ENCODE data around the gene ETFRF1.

ETFRF1 gene

DNA sequence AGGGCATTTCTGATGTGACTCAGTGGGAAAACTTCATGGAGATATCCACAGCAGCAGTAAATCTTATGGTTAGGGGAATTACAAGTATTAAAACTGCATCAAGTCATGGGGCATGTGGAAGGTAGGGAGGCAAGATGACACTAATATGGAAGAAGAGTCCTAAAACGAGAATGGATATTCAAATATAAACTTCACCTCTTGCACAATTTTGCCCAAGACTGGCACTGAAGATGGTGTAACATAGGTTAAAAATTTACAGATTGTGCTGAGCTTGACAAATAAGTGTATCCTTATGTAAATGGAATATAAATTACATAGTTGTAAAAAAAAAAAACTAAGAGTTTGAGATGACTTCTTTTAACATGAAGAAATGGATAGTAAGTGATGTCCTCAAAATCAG, 12.8 kb downstream of the ETFRF1 start:
- no peak for DNase-seq
- H2BK12ac ChIP-seq (ENCODE audit: low read length in 2 of 2) = no peak overlapping the region
- no peak overlapping the region for H4K91ac ChIP-seq (ENCODE audit: low read length)
- peaks cover 2 to 69% of the 10 kb centered on the region in 2 experiments for H3K36me3 ChIP-seq (ENCODE audit: control insufficient read depth in 1 of 2, insufficient read depth in 2 of 2, low read depth in 1 of 2, low read length in 2 of 2)
- H2BK15ac ChIP-seq (ENCODE audit: low read depth, poor library complexity, severe bottlenecking) = no peak overlapping the region
- no peak overlapping the region for H2BK120ac ChIP-seq (ENCODE audit: low read depth, low read length)
- peaks cover 3% of the 10 kb centered on the region for H3K4me1 ChIP-seq (ENCODE audit: control insufficient read depth, insufficient read depth, low read depth, low read length)
- no peak overlapping the region for H3K9ac ChIP-seq (ENCODE audit: low read length)
- H3K27ac ChIP-seq (ENCODE audit: low read length, poor library complexity, severe bottlenecking) = peak overlapping the region; percentile 54
- H4K8ac ChIP-seq (ENCODE audit: low read length) = no peak overlapping the region
- no peak overlapping the region for H3K23ac ChIP-seq (ENCODE audit: low read length in 2 of 2)
- H3K14ac ChIP-seq (ENCODE audit: low read length in 2 of 2) = no peak overlapping the region
- WGBS = no CpG with 5 or more reads among the region's 1 CpG
- H2AFZ ChIP-seq (ENCODE audit: low read depth, low read length) = no peak overlapping the region
- H3K79me1 ChIP-seq (replicated peaks; ENCODE audit: low read length, poor library complexity, severe bottlenecking) = peaks cover 8% of the 10 kb centered on the region
- H3K18ac ChIP-seq (ENCODE audit: low read depth in 1 of 2, low read length in 2 of 2) = no peak overlapping the region
- no peaks in the 10 kb centered on the region for H3K27me3 ChIP-seq (ENCODE audit: control insufficient read depth in 1 of 2, insufficient read depth in 1 of 2, low read length in 2 of 2)
- H3K4me2 ChIP-seq (ENCODE audit: low read length, poor library complexity, severe bottlenecking) = peak overlapping the region; percentile 33
- H3K4me3 ChIP-seq (ENCODE audit: insufficient read depth in 1 of 2, low read depth in 1 of 2, low read length in 2 of 2) = no peak overlapping the region
- no peak overlapping the region for H3K4ac ChIP-seq (ENCODE audit: low read depth in 1 of 2, low read length in 2 of 2)
- no peaks in the 10 kb centered on the region for H3K9me3 ChIP-seq (ENCODE audit: control insufficient read depth, low read length)
- H2BK5ac ChIP-seq (ENCODE audit: low read depth, low read length, poor library complexity, severe bottlenecking) = no peak overlapping the region
- no peak overlapping the region for H2AK5ac ChIP-seq (ENCODE audit: low read length, severe bottlenecking)

DNA sequence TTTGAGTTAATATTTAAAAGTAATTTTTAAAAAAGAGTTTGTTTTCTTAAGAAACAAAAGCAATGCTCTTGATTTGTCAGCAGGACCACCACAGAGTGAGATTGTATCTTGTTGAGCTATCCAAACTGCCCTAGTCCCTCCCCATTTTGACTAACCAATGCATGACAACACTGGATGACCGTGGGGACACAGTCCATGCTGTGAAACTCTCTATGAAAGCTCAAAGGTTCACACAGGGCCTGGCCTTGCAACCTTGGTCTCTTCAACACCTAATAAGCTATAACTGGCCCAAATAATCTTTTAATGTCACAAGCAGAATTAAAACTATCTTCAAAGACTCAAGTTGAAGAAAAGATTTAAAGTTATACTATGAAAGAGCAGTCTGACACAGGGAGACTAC, 13.5 kb downstream of the ETFRF1 start:
- H3K4me2 ChIP-seq (ENCODE audit: low read length, poor library complexity, severe bottlenecking) = no peak overlapping the region
- 92% methylated on average over 1 of the region's 1 CpG for WGBS
- DNase-seq = no peak

DNA sequence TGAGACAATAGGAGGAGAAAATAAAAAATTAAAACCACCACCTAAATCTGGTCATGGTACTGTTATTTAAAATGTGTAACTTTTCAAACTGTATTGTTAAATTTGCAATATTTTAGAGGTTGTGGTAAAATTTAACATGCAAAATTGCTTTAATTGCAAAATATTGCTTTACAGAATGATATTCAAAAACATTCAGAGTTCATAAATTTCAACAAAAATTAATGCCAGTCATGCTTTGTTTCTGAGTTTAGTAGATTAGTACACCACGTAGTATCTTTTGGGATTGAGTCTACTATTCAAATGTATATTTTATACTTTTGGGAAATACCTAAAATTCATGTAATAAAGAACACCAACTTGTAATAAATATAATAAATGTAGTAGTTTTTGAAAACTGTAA, 18.3 kb downstream of the ETFRF1 start:
- Histone ChIP-seq H4K8ac (ENCODE audit: low read length) (no peak overlapping the region), H2BK5ac (ENCODE audit: low read depth, low read length, poor library complexity, severe bottlenecking) (no peak overlapping the region), H3K9me3 (ENCODE audit: control insufficient read depth, low read length) (no peaks in the 10 kb centered on the region), H3K18ac (ENCODE audit: low read depth in 1 of 2, low read length in 2 of 2) (no peak overlapping the region), H2AFZ (ENCODE audit: low read depth, low read length) (no peak overlapping the region), H3K23ac (ENCODE audit: low read length in 2 of 2) (no peak overlapping the region), H3K79me1 (replicated peaks; ENCODE audit: low read length, poor library complexity, severe bottlenecking) (peaks cover 10% of the 10 kb centered on the region), H4K91ac (ENCODE audit: low read length) (no peak overlapping the region), H2BK120ac (ENCODE audit: low read depth, low read length) (no peak overlapping the region), H3K4ac (ENCODE audit: low read depth in 1 of 2, low read length in 2 of 2) (no peak overlapping the region), H3K36me3 (ENCODE audit: control insufficient read depth in 1 of 2, insufficient read depth in 2 of 2, low read depth in 1 of 2, low read length in 2 of 2) (peaks cover 2 to 30% of the 10 kb centered on the region in 2 experiments), H2BK15ac (ENCODE audit: low read depth, poor library complexity, severe bottlenecking) (no peak overlapping the region), H3K27me3 (ENCODE audit: control insufficient read depth in 1 of 2, insufficient read depth in 1 of 2, low read length in 2 of 2) (no peaks in the 10 kb centered on the region), H3K27ac (ENCODE audit: low read length, poor library complexity, severe bottlenecking) (no peak overlapping the region), H2AK5ac (ENCODE audit: low read length, severe bottlenecking) (no peak overlapping the region), H2BK12ac (ENCODE audit: low read length in 2 of 2) (no peak overlapping the region), H3K4me1 (ENCODE audit: control insufficient read depth, insufficient read depth, low read depth, low read length) (no peaks in the 10 kb centered on the region), H3K4me2 (ENCODE audit: low read length, poor library complexity, severe bottlenecking) (no peak overlapping the region), H3K9ac (ENCODE audit: low read length) (no peak overlapping the region), H3K14ac (ENCODE audit: low read length in 2 of 2) (no peak overlapping the region), H3K4me3 (ENCODE audit: insufficient read depth in 1 of 2, low read depth in 1 of 2, low read length in 2 of 2) (no peak overlapping the region)
- DNase-seq = no peak
- WGBS = no CpG with 5 or more reads among the region's 1 CpG

More for the DNA sequence above, 13.5 kb downstream of the ETFRF1 start:
- H2BK12ac ChIP-seq (ENCODE audit: low read length in 2 of 2) = no peak overlapping the region
- H2AFZ ChIP-seq (ENCODE audit: low read depth, low read length) = no peak overlapping the region
- H3K27ac ChIP-seq (ENCODE audit: low read length, poor library complexity, severe bottlenecking) = no peak overlapping the region
- no peak overlapping the region for H3K18ac ChIP-seq (ENCODE audit: low read depth in 1 of 2, low read length in 2 of 2)
- H3K36me3 ChIP-seq (ENCODE audit: control insufficient read depth in 1 of 2, insufficient read depth in 2 of 2, low read depth in 1 of 2, low read length in 2 of 2) = peaks cover 2 to 62% of the 10 kb centered on the region in 2 experiments
- H3K9me3 ChIP-seq (ENCODE audit: control insufficient read depth, low read length) = no peaks in the 10 kb centered on the region
- peaks cover 5% of the 10 kb centered on the region for H3K79me1 ChIP-seq (replicated peaks; ENCODE audit: low read length, poor library complexity, severe bottlenecking)
- H3K27me3 ChIP-seq (ENCODE audit: control insufficient read depth in 1 of 2, insufficient read depth in 1 of 2, low read length in 2 of 2) = no peaks in the 10 kb centered on the region
- H3K9ac ChIP-seq (ENCODE audit: low read length) = no peak overlapping the region
- no peak overlapping the region for H3K4ac ChIP-seq (ENCODE audit: low read depth in 1 of 2, low read length in 2 of 2)
- H2BK15ac ChIP-seq (ENCODE audit: low read depth, poor library complexity, severe bottlenecking) = no peak overlapping the region
- no peak overlapping the region for H3K14ac ChIP-seq (ENCODE audit: low read length in 2 of 2)
- H4K8ac ChIP-seq (ENCODE audit: low read length) = no peak overlapping the region
- H2BK120ac ChIP-seq (ENCODE audit: low read depth, low read length) = no peak overlapping the region
- H4K91ac ChIP-seq (ENCODE audit: low read length) = no peak overlapping the region
- no peak overlapping the region for H3K4me3 ChIP-seq (ENCODE audit: insufficient read depth in 1 of 2, low read depth in 1 of 2, low read length in 2 of 2)
- no peak overlapping the region for H2BK5ac ChIP-seq (ENCODE audit: low read depth, low read length, poor library complexity, severe bottlenecking)
- no peak overlapping the region for H3K23ac ChIP-seq (ENCODE audit: low read length in 2 of 2)
- peaks cover 3% of the 10 kb centered on the region for H3K4me1 ChIP-seq (ENCODE audit: control insufficient read depth, insufficient read depth, low read depth, low read length)
- H2AK5ac ChIP-seq (ENCODE audit: low read length, severe bottlenecking) = no peak overlapping the region

DNA sequence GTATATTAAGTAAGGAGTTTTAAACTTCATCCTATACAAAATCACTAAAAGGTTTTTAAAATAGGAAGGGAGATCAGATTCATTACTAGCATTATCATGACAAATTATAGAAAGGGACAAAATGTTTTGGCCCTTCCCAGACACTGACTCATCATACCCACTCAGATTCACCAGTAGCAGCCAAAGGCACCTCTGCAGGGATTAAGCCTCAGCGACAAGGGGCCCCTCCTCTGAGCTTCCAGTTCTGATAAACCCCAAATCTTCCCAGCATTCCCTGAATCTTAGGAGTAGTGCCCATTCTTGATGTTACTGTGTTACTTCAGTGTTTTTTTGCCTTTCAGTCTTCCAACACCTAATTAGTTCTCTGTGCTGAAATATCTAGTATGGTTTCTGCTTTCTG, 41.2 kb downstream of the ETFRF1 start:
- no peak overlapping the region for H3K23ac ChIP-seq (ENCODE audit: low read length in 2 of 2)
- H2BK5ac ChIP-seq (ENCODE audit: low read depth, low read length, poor library complexity, severe bottlenecking) = no peak overlapping the region
- no peaks in the 10 kb centered on the region for H3K9me3 ChIP-seq (ENCODE audit: control insufficient read depth, low read length)
- H2AFZ ChIP-seq (ENCODE audit: low read depth, low read length) = no peak overlapping the region
- peaks cover 0 to 29% of the 10 kb centered on the region in 2 experiments for H3K36me3 ChIP-seq (ENCODE audit: control insufficient read depth in 1 of 2, insufficient read depth in 2 of 2, low read depth in 1 of 2, low read length in 2 of 2)
- no peak overlapping the region for H4K8ac ChIP-seq (ENCODE audit: low read length)
- peaks cover 32% of the 10 kb centered on the region for H3K79me1 ChIP-seq (replicated peaks; ENCODE audit: low read length, poor library complexity, severe bottlenecking)
- no peaks in the 10 kb centered on the region for H3K27me3 ChIP-seq (ENCODE audit: control insufficient read depth in 1 of 2, insufficient read depth in 1 of 2, low read length in 2 of 2)
- H3K4me2 ChIP-seq (ENCODE audit: low read length, poor library complexity, severe bottlenecking) = no peak overlapping the region
- no peak overlapping the region for H4K91ac ChIP-seq (ENCODE audit: low read length)
- WGBS = 56% methylated on average over 1 of the region's 1 CpG
- no peak overlapping the region for H2BK15ac ChIP-seq (ENCODE audit: low read depth, poor library complexity, severe bottlenecking)
- no peak overlapping the region for H2BK12ac ChIP-seq (ENCODE audit: low read length in 2 of 2)
- H2BK120ac ChIP-seq (ENCODE audit: low read depth, low read length) = no peak overlapping the region
- no peak overlapping the region for H3K4ac ChIP-seq (ENCODE audit: low read depth in 1 of 2, low read length in 2 of 2)
- H3K4me1 ChIP-seq (ENCODE audit: control insufficient read depth, insufficient read depth, low read depth, low read length) = no peaks in the 10 kb centered on the region
- no peak overlapping the region for H2AK5ac ChIP-seq (ENCODE audit: low read length, severe bottlenecking)
- no peak overlapping the region for H3K27ac ChIP-seq (ENCODE audit: low read length, poor library complexity, severe bottlenecking)
- no peak overlapping the region for H3K18ac ChIP-seq (ENCODE audit: low read depth in 1 of 2, low read length in 2 of 2)
- no peak overlapping the region for H3K14ac ChIP-seq (ENCODE audit: low read length in 2 of 2)
- no peak overlapping the region for H3K4me3 ChIP-seq (ENCODE audit: insufficient read depth in 1 of 2, low read depth in 1 of 2, low read length in 2 of 2)
- peak; percentile 39 for DNase-seq
- H3K9ac ChIP-seq (ENCODE audit: low read length) = peak overlapping the region; percentile 36

All from mesenchymal stem cell (in vitro differentiated cells and primary cell).